NCI-H2081 (cell line): ENCODE measurements around the gene PAM.

Experiments used
- DNase-seq, 2 experiments: peaks; one replicate each; lab custom pipeline; 2025; lab: John Stamatoyannopoulos, UW

PAM gene

DNA sequence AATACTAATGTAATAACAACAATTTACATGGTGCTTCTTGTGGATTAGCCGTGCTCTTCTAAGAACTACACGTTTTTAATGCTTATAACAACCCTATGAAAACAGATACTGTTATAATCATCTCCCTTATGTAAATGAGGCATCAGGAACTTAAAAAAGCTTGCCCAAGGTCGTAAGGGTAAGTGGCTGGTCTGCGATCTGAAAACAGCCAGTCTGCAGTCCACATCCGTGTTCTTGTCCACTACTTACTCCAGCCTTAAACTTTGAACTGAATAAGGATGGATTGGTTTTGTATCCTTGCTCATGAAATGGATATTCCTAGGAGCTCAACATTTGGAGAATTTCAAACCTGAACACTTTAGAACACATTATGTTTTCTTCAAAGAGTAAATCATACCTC lies 26.7 kb downstream of the PAM start:
- DNase-seq, result no peak

DNA sequence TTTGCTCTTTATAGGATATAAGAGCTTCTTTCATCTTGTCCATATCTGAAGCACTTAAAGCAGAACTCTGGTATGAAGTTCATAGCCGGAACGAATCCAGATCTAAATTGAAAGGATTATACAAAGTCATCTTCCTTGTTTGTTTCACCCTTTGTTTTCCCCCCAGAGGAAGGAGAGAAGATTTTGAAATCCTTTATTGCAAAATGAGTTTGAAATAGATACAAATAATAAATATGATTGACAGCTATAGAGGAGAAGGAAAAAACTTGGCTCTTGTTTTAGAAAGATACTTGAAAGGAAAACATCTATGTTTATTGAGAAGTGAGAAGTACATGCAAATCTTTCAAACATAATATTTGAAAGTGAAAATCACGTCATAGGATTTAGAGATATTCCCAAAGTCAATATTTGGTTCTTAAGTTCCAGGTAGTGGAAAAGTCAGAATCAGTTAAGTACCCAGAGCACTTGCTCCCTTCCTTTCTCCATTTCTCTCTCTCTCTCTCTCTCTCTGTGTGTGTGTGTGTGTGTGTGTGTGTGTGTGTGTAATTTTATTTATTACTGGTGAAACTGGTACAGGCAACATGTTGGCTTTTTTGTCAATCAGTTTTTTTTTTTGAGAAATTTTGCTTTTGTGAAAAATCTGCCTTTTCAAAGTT lies 27.2 kb downstream of the PAM start:
- no peak for DNase-seq

DNA sequence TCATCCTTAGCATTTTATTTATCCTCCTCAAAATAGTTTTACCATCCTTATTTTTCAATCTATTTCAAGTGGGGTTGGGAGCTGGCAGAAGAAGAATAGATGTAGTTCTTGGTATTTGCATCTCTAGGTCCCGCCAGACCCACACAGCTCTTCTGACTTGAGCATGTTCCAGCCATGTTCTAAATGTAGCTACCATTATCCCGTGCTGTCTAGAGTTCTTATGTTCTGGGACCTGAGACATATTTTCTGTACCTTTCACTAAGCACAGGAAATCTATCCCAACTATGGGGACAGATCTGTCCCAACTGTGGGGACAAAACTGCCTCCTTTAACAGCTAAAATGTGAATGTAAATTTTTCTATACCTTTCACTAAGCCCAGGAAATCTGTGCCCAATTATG lies 32.0 kb downstream of the PAM start:
- DNase-seq, result no peak

DNA sequence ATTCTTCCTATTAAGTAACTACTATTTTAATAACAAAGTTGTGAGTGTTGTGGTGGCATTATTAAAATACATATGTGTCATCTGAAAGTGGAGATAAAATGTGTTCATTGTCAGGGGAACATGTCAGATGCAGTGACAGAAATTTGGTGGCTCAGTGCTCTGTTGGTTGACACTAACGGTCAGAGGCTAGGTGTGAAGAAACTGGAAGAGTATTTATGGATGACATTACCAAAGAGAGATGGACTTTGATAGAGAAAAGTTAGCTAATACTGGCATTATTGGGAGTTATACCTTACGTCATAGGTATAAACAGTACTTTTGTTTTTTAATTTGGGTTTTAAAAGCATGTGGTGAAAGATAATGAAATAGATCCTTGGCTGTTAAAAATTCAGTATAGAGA lies 33.7 kb downstream of the PAM start:
- no peak for DNase-seq

DNA sequence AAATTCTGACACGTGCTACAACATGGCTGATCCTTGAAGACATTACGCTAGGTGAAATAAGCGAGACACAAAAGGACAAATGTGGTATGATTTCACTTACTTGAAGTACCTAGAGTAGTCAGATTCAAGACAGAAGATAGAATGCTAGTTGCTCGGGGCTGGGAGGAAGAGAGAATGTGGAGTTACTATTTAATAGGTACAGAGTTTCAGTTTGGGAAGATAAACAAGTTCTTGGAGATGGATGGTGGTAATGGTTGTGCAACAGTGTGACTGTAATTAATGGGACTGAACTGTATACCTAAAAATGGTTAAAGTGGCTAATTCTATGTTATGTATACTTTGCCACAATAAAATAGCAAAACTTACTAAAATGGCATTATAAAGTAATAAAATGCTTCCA lies 34.4 kb downstream of the PAM start:
- DNase-seq, result no peak

DNA sequence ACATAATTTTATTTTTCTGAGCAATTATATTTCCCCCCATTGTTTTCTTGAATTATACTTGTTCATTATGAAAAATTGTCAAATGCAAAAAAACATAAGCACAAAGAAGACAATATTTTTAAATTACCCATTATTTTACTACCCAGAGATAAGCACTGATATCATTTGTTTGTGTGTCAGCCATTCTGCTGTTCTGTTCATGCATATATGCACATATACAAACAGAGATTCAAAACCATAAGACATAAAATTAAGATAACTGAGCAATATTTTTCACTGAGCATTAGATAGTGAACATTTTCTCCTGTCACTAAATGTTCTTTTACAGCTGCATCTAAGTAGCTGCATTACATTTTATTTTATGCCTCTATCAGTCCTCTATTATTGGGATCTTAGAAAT lies 35.6 kb downstream of the PAM start:
- DNase-seq, result no peak

DNA sequence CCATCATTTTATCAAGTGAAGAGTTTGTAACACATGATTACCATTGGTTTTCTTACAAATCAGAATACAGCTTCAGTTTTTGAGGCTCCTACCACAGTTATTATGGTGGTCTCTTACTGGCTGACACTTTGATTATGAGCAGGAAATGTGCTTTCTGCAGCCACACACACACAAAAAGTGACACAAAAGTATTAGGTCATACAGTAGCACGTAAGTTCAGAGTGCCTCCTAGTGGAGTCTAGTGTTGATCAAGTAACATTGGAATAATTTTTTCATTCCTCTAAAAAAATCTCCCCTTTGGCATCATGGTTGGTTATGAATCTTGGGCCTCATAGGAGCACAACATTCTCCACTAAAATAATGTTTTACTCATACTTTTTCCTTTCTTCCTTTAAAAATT lies 37.6 kb downstream of the PAM start:
- DNase-seq, result peak; percentile 30 to 70

DNA sequence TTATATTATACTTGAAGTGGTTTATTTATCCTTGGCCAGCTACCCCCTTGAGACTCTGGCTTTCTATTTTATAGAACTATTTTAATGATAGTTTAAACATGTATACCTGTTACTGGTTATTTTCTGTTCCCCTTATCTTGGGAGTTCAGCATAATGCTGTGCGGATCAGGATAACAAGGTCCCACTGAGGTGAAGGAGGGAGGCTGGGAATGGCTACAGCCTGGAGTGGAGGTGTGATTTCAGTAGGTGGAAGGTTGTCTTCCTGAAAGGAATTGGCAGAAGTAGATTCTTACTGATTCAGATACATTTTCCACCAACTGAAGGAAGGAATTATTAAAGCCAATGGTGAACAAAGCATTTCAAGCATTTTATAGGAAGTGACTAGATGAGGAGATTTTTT lies 38.9 kb downstream of the PAM start:
- peak in 1 of 2 experiments; percentile 41 for DNase-seq

DNA sequence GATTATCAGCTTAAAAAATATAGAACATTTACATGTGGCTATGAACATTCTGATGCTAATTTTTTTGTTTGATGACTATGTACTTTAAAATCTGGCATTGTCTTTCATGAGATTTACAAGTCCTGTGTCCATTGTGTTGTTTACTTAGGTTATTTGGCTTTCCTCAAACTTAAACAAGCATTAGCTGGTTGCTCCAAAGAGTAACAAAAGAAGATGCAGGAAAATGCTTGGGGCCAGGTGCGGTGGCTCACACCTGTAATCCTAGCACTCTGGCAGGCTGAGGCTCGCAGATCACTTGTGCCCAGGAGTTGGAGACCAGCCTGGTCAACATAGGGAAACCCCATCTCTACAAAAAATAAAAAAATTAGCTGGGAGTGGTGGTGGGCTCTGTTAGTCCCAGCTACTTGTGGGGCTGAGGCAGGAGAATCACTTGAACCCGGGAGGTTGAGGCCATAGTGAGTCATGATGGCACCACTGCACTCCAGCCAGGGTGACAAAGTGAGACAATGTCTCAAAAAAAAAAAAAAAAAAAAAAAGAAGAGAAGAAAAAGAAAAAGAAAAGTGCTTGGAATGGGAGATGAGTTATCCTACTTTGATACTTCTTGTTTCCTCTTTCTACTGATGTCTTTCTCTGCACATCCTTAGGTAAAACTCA lies 39.7 kb downstream of the PAM start:
- DNase-seq, result peak; percentile 57 to 87

DNA sequence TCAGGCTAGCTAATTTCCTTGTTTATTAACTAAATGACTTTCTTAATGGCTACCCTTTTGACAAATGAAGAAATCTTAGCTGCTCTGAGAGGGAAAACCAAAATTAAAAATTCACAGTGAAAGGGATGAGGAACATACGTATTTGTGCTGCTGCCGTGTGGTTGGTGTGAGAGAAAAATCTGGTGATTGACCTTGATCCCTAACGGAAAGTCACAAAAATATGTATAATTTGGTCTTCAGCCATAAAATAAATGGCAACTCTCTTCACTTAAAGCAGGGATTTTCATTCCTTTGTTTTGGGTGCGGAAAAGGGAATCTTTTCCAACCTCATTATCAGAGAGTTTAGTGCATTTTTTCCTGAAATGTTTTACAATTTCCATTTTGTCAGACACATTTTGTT lies 40.4 kb downstream of the PAM start:
- no peak for DNase-seq

DNA sequence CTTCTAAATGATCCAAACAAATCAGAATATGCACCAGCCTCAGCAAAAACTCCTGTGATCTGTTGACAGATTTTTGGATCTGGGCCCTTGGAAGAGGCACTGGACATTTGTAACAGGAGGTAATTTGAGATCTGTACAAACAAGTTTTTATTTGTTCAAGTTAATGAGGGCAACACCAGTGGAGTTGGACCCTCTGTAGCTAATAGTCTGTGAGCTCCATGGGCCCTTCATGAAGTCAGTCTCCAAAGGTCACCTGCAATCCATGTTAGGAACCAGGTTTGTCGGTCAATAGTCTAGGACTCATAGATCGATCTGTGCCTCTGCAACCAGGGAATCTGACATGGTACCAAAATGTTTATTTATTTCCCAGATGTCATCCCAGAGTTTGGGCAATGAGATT lies 40.9 kb downstream of the PAM start:
- peak; percentile 37 to 84 for DNase-seq

DNA sequence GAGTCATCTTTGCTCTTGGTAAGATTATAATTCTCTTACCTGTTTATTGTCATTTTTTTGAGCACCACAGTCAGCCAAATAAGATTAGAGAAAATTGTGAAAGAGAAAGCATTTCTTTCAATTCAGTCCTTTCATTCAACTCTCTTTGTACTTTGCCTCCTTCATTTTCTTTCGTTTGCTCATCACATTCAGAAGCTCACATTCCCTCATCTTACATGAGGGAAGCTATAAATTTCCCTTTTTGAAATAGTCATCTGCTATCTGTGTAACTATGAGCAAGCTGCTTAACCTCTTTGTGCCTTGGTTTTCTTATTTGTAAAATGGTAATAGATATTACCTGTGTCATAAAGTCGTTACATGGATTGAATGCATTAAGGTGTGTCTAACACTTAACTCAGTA lies 41.4 kb downstream of the PAM start:
- DNase-seq, result no peak

DNA sequence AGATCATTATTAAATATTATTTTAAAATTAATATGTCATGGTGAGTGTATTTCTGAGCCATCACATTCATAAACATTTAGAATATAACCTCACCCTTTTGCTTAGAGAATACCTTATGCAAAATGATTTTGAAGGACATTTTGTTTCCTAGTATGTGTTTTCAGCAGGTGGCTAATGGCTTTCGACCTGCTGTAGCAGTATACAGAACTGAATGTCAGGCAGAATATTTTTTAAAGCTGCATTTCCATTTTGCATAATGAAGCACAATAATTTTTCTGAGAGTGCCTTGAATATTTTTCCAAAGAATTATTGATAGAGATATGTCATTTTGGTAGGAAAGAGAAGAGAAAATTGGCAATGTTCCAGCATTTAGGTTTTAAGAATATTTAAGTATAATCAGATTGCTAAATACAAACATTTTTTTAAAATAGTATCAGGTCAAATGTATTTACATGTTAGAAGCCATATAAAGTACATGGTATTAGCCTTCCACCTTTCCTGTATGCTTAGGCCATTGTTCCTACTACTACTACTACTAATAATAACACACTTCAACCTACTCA lies 42.3 kb downstream of the PAM start:
- no peak for DNase-seq

DNA sequence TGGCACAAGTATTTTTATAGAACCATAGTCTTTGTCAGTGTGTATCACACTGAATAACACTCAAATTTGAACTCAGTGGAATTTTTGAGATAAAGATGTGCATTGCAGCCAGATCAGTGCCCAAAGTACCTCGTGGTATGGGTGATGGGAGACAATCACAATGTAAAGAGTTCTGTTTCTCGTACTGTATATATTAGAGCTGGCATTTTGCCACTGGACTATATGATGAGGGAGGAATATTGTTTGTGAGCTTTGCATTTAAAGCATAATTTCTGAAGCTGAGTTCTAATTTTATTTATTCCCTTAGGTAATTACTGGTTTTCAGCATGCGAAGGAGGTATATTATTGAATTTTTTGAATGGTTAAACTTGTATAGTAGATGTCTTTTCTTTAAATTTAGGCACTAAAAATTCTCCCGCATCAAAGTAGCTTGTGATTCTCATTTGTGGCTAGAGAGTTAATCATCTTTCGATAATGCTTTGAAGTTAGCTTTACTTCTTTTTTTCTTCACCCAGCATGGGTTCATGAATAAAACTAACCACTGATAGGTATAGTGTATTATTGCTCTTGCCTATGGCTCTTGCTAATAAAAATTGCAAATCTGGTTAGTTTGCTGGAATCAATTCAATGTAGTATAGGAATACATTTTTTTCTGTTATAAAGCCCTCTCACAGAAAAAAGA lies 43.1 kb downstream of the PAM start:
- DNase-seq, result no peak

DNA sequence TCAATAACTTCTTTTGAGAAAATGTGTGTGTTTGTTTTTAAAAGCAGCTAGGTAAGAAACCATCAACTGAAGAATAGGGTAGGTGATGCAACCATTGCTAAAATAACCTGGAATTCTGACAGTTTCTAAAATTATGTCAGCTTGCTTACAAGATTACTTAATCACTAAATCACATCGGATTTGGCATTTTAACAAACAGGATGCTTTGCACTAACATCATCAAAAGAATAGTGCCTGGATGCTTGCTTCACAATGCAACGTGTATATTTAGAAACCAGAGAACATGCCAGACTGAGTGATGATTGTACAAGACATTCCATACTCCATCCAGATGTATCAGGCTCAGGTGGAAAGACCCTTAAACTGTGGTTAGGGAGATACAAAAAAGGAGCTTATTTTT lies 43.9 kb downstream of the PAM start:
- peak in 1 of 2 experiments; percentile 38 for DNase-seq

DNA sequence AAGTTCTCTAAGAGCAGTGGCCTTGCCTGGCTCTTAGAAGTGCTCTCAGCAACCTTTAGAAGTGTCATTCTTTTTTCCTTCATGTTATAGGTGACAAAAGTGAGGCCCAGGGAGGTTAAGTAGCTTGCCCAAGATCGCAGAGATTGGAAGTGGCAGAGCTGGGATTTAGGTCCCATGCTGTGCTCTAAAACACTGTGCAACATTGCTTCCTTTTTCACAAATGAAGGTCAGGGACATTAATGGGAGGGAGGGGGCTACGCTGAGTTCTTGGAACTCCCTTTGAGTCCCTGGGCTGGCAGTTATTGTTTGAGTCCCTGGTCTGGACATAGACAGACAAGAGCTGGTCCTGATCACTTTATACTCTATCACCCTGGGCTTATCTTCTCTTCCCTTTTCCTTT lies 45.3 kb downstream of the PAM start:
- DNase-seq, result no peak

DNA sequence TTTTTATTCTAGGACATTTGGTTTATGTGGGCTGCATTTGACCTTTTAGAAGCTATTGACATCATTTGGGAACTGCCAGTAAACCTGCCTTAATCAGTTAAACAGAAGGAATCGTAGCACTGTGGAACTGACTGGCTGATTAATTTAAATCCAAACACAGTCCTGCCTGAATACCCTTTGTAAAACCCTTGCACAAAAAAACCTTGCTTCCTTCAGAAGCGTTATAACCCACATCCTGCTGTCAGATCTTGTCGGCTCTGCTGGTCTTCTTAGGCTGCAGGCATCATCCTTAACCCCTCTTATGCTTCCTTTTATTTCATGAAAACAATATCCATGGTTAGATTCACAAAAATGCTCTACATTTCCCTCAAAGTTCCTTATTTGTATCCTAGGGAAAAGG lies 46.3 kb downstream of the PAM start:
- no peak for DNase-seq

DNA sequence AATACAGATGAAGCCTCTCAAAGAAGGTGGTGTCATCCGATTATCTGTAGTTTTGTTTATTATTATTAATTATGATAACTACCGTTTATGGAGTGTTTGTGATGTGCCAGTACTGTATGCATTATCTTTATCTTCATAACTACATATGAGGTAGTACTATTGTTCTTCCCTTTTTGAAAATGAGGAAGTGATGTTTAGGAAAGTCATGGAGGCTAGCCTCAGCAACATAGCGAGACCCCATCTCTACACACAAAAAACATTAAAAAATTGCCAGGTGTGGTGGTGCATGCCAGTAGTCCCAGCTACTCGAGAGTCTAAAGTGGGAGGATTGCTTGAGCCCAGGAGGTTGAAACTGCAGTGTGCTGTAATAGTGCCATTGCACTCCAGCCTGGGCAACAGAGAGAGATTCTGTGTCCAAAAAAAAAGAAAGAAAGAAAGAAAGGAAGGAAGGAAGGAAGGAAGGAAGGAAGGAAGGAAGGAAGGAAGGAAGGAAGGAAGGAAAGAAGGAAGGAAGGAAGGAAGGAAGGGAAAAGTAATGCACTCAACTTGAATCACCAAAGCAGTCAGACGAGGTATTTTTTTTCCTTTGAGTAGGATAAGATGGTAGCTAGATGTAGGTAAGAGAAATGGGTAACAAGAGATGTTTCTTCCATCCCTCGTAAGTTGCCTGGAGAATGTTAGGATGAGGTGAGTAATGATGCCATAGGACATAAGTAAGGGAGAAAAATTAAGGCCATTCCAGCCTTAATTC lies 47.8 kb downstream of the PAM start:
- DNase-seq, result no peak

DNA sequence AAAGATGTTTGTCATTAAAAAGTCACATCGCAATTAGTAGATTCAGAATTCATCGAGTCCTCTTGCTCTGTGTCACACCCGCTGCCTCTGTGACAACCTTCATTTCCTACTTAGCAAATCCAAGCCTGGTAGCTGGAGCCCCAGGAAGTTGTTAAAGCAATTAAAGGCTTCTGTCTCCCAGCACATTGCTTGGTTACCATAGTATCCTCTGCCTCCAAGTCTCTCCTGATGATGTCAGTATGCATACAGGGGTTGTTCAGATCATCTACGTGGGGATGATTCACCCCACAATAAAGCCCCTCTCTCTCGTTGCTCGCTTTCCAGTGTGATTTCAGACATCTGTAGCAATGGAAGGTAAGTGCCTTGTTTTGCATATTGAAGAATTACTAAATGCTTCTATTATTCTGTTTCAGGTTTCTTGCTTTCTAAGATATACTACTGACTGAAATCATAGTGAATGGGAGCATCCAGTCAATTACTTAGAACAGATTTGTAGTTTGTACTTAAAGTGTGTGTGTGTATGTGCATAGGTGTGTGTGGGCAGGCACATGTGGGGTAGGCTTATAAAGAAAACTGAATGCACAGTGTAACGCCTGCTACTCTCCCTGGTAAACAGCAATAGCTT lies 52.9 kb downstream of the PAM start:
- DNase-seq, result peak; percentile 82 to 91

DNA sequence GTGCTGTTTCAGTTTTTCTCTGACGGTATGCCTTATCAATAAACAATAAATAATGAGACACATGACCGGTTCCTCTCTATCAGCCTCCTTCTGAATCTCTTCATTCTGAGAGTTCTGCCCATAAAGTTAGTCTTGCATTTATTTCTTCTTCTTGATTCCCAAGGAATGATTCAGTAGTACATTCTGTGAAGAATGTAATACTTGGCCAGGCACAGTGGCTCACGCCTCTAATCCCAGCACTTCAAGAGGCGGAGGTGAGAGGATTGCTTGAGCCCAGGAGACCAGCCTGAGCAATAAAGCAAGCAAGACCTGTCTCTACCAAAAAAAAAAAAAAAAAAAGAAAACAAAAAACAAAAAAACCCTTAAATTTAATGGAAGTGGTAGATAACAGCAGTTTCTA lies 53.9 kb downstream of the PAM start:
- no peak for DNase-seq

DNA sequence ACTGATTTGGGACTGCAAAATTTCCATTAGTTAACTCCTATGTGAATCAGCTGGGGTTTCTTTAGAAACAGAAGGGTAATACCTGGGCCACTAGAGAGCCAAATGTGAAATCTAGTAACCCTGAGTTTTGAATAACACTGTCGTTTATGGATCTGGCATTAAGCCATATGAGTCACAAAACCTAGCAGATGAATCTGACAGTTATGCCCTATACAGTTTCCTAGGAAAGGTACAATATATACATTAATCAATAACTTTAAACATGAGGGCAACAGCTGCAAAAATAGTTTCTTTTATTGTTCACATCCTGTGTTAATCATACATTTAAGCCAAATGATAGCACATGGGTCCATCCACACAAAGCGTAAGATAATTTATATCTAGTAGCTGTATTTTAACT lies 56.9 kb downstream of the PAM start:
- DNase-seq, result peak; percentile 63 to 91

DNA sequence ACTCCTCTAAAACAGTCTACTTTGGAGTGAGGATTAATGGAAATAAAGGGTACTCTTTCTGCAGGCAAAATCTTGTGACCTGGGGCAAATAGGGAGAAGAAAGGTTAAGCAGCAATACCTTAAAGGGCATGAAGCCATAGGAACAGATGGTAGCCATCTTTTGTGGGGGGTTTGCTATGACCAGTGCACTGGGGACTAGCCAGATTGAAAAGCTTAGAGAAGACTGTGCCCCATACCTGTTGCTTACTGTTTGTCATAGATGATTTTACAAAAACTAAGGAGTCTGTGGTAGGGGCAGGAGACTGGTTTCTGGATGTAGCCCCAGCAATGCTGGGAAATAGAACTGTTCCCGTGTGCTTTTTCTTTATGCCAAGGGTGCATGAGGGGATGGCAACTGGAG lies 58.6 kb downstream of the PAM start:
- DNase-seq, result no peak
